ENCODE results near the gene ALDH1A1.

ALDH1A1 gene

GRCh38 chr9:72996114-72996513 lies 43.3 kb upstream of the ALDH1A1 start:
- TF ChIP-seq, protein P1, sequence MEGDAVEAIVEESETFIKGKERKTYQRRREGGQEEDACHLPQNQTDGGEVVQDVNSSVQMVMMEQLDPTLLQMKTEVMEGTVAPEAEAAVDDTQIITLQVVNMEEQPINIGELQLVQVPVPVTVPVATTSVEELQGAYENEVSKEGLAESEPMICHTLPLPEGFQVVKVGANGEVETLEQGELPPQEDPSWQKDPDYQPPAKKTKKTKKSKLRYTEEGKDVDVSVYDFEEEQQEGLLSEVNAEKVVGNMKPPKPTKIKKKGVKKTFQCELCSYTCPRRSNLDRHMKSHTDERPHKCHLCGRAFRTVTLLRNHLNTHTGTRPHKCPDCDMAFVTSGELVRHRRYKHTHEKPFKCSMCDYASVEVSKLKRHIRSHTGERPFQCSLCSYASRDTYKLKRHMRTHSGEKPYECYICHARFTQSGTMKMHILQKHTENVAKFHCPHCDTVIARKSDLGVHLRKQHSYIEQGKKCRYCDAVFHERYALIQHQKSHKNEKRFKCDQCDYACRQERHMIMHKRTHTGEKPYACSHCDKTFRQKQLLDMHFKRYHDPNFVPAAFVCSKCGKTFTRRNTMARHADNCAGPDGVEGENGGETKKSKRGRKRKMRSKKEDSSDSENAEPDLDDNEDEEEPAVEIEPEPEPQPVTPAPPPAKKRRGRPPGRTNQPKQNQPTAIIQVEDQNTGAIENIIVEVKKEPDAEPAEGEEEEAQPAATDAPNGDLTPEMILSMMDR (IDR thresholded peaks at IDR 0.05; ENCODE audit: poor library complexity, severe bottlenecking) = no peak
- ATAC-seq (ENCODE audit: low read depth) (peak; percentile 41; the same call in 1 of the 3 replicates), DNase-seq (ENCODE audit: low spot score) (no peak)
- Histone ChIP-seq H3K36me3 (ENCODE audit: low read depth) (no peaks in the 10 kb centered on the region), H3K27me3 (ENCODE audit: insufficient read depth, poor library complexity, severe bottlenecking) (no peaks in the 10 kb centered on the region), H3K27ac (ENCODE audit: poor library complexity, severe bottlenecking) (peak overlapping the region; percentile 31), H3K4me1 (ENCODE audit: insufficient read depth, poor library complexity, severe bottlenecking) (peaks cover 8% of the 10 kb centered on the region), H3K4me3 (ENCODE audit: severe bottlenecking) (no peak overlapping the region), H3K9me3 (ENCODE audit: severe bottlenecking) (no peaks in the 10 kb centered on the region)

DNA sequence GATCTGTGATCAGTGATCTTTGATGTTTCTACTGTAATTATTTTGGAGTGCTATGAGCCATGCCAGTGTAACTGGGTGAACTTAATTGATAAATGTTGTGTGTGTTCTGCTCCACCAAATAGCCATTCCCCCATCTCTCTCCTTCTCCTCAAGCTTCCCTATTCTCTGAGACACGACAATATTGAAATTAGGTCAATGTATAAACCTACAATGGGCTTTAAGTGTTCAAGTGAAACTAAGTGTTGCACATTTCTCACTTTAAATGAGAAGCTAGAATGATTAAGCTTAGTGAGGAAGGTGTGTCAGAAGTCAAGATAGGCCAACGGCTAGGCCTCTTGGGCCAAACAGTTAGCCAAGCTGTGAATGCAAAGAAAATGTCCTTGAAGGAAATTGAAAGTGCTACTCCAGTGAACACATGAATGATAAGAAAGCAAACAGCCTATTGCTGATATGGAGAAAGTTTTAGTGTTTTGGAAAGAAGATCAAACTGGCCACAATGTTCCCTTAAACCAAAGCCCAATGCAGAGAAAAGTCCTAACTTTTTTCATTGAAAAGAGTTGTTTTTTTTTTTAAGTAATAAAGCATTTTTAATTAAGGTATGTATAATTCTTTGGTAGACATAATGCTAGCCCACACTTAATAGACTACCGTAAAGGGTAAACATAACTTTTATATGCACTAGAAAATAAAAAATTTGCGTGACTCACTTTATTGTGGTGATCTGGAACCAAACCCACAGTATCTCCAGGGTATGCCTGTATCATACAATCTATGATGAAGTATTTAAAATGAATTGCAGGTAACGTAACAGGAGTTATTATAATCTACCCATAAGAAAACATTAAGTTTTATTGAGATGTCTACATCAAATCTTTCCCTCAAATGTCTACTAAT lies 42.5 kb upstream of the ALDH1A1 start:
- H3K36me3 ChIP-seq (ENCODE audit: low read depth) = no peaks in the 10 kb centered on the region
- H3K9me3 ChIP-seq (ENCODE audit: severe bottlenecking) = no peaks in the 10 kb centered on the region
- ATAC-seq (ENCODE audit: low read depth) (no peak), DNase-seq (ENCODE audit: low spot score) (no peak)
- TF ChIP-seq, protein P1 (IDR thresholded peaks at IDR 0.05; ENCODE audit: poor library complexity, severe bottlenecking) = no peak
- H3K27me3 ChIP-seq (ENCODE audit: insufficient read depth, poor library complexity, severe bottlenecking) = no peaks in the 10 kb centered on the region
- H3K27ac ChIP-seq (ENCODE audit: poor library complexity, severe bottlenecking) = peak overlapping the region; percentile 31
- H3K4me3 ChIP-seq (ENCODE audit: severe bottlenecking) = no peak overlapping the region
- H3K4me1 ChIP-seq (ENCODE audit: insufficient read depth, poor library complexity, severe bottlenecking) = peaks cover 8% of the 10 kb centered on the region

DNA sequence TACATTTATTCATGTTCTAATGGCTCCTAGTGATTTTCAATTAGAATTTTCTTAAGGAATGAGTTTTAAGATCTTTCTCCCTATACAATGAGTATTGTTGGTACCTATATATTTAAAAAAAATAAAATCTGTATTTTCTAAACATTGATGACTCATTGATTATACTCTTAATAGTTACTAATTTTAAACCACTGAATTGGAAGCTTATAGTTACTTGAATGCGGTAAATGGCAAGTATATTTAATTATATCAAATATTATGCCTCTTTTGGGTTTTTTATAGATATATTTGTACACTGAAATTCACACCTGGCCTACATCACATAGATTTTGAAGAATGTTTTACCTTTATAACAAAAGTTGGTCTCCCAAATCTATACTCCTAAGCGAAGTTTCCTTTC lies 38.9 kb upstream of the ALDH1A1 start:
- no peak overlapping the region for H3K27ac ChIP-seq (ENCODE audit: poor library complexity, severe bottlenecking)
- H3K4me3 ChIP-seq (ENCODE audit: severe bottlenecking) = no peak overlapping the region
- H3K9me3 ChIP-seq (ENCODE audit: severe bottlenecking) = no peaks in the 10 kb centered on the region
- DNase-seq (ENCODE audit: low spot score) (no peak), ATAC-seq (ENCODE audit: low read depth) (no peak)
- TF ChIP-seq, protein P1 (IDR thresholded peaks at IDR 0.05; ENCODE audit: poor library complexity, severe bottlenecking) = no peak
- H3K27me3 ChIP-seq (ENCODE audit: insufficient read depth, poor library complexity, severe bottlenecking) = no peaks in the 10 kb centered on the region
- H3K36me3 ChIP-seq (ENCODE audit: low read depth) = no peaks in the 10 kb centered on the region
- H3K4me1 ChIP-seq (ENCODE audit: insufficient read depth, poor library complexity, severe bottlenecking) = peaks cover 28% of the 10 kb centered on the region

DNA sequence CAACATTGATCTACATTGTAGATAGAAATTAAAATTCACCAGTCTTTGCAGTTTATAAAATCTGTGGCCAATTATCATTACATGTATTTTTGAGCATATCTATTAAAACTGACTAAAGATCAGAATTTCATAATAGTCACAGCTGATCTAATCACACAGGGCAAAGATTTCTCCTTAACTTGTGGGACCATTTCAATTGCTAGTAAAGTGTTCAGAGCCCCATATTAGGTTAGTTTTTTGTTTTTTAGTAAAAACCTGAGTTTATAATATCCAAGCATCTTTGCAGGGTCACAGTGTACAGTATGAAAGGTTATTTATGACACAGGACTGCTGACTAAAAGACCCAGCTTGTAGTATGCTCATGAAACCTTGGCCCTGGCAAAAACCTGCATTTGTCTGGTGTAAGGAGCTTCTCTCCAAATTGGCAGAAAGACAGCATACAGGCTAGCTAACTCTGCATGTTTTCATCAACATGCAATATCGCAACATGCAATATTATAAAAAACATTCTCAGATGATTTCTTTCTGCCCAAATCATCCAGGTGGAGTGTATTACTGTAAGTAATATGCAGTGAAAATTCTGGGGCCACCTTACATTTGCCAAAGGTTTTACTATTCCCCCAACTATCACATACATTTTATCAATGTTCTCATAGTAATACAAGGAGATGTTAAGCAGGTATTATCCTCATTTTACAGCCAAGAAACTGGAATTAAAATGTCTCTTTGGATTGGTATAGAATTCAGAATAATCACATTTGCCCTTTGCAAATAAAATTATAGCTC lies 37.7 kb upstream of the ALDH1A1 start:
- Histone ChIP-seq H3K4me1 (ENCODE audit: insufficient read depth, poor library complexity, severe bottlenecking) (peaks cover 29% of the 10 kb centered on the region), H3K36me3 (ENCODE audit: low read depth) (no peaks in the 10 kb centered on the region), H3K9me3 (ENCODE audit: severe bottlenecking) (no peaks in the 10 kb centered on the region), H3K27ac (ENCODE audit: poor library complexity, severe bottlenecking) (no peak overlapping the region), H3K4me3 (ENCODE audit: severe bottlenecking) (no peak overlapping the region), H3K27me3 (ENCODE audit: insufficient read depth, poor library complexity, severe bottlenecking) (no peaks in the 10 kb centered on the region)
- TF ChIP-seq, protein P1 (IDR thresholded peaks at IDR 0.05; ENCODE audit: poor library complexity, severe bottlenecking) = no peak
- ATAC-seq (ENCODE audit: low read depth) (no peak), DNase-seq (ENCODE audit: low spot score) (no peak)

All from RWPE2 (cell line).